Measurements from ENCODE around the gene ADGRA1.
"Not testable (repeated sequence)": the region's sequence is repeated elsewhere in the genome, so short reads cannot be mapped to it uniquely, and the experiment has no call there.

The ADGRA1 gene

DNA sequence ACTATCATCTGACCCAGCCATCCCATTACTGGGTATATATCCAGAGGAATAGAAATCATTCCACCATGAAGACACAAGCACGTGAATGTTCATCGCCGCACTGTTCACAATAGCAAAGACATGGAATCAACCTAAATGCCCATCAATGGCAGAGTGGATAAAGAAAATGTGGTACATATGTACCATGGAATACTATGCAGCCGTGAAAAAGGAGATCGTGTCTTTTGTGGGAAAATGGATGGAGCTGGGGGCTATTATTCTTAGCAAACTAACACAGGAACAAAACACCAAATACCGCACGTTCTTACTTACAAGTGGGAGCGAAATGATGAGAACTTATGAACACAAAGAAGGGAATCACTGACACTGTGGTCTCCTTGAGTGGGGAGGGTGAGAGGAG is 62.5 kb downstream of the ADGRA1 start:
- H3K4me3 ChIP-seq (ENCODE audit: low read length): no peak overlapping the region
- no peak overlapping the region for H3K4me2 ChIP-seq (ENCODE audit: low read length)
- H2AFZ ChIP-seq (ENCODE audit: low read depth, low read length): no peak overlapping the region
- no peak overlapping the region for H3K27ac ChIP-seq (ENCODE audit: low read length)
- H3K36me3 ChIP-seq (replicated peaks; ENCODE audit: low read depth, low read length): no peaks in the 10 kb centered on the region
- H3K9me3 ChIP-seq (ENCODE audit: insufficient read depth, low read length): no peaks in the 10 kb centered on the region
- no peaks in the 10 kb centered on the region for H4K20me1 ChIP-seq (ENCODE audit: insufficient read depth, low read length)
- no peaks in the 10 kb centered on the region for H3K79me2 ChIP-seq (ENCODE audit: low read length)
- H3K9ac ChIP-seq (ENCODE audit: low read length): no peak overlapping the region
- no peaks in the 10 kb centered on the region for H3K27me3 ChIP-seq (ENCODE audit: low read depth, low read length)
- no peaks in the 10 kb centered on the region for H3K4me1 ChIP-seq (ENCODE audit: low read length)
- TF ChIP-seq EZH2phosphoT487 (IDR thresholded peaks at IDR 0.05; ENCODE audit: low read depth): no peak
- TF ChIP-seq, protein P1, sequence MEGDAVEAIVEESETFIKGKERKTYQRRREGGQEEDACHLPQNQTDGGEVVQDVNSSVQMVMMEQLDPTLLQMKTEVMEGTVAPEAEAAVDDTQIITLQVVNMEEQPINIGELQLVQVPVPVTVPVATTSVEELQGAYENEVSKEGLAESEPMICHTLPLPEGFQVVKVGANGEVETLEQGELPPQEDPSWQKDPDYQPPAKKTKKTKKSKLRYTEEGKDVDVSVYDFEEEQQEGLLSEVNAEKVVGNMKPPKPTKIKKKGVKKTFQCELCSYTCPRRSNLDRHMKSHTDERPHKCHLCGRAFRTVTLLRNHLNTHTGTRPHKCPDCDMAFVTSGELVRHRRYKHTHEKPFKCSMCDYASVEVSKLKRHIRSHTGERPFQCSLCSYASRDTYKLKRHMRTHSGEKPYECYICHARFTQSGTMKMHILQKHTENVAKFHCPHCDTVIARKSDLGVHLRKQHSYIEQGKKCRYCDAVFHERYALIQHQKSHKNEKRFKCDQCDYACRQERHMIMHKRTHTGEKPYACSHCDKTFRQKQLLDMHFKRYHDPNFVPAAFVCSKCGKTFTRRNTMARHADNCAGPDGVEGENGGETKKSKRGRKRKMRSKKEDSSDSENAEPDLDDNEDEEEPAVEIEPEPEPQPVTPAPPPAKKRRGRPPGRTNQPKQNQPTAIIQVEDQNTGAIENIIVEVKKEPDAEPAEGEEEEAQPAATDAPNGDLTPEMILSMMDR (IDR thresholded peaks at IDR 0.05; ENCODE audit: low read depth, low read length): no peak

DNA sequence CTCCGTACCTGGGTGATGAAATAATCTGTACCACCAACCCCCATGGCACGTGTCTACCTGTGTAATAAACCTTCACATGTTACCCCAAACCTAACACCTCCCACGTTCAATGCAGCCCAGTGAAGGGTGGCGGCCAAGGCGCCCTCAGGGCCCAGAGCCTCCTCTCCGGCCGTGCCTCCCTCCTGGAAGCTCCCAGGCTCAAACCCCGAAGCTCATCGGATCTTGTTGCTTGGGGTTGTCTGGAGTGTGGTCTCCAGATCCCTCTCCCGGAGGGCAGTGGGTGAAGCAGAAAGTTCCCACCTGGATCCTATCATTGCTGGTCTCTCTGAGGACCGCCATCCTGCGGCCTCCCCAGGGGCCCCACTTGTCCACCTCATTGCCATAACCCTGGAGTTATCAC is 62.9 kb downstream of the ADGRA1 start:
- Histone ChIP-seq H4K20me1 (ENCODE audit: insufficient read depth, low read length) (no peaks in the 10 kb centered on the region), H3K4me2 (ENCODE audit: low read length) (no peak overlapping the region), H3K79me2 (ENCODE audit: low read length) (no peaks in the 10 kb centered on the region), H2AFZ (ENCODE audit: low read depth, low read length) (no peak overlapping the region), H3K9me3 (ENCODE audit: insufficient read depth, low read length) (no peaks in the 10 kb centered on the region), H3K27me3 (ENCODE audit: low read depth, low read length) (no peaks in the 10 kb centered on the region), H3K9ac (ENCODE audit: low read length) (no peak overlapping the region), H3K27ac (ENCODE audit: low read length) (no peak overlapping the region), H3K4me3 (ENCODE audit: low read length) (no peak overlapping the region), H3K36me3 (replicated peaks; ENCODE audit: low read depth, low read length) (no peaks in the 10 kb centered on the region), H3K4me1 (ENCODE audit: low read length) (no peaks in the 10 kb centered on the region)
- TF ChIP-seq, protein P1 (IDR thresholded peaks at IDR 0.05; ENCODE audit: low read depth, low read length): no peak

DNA sequence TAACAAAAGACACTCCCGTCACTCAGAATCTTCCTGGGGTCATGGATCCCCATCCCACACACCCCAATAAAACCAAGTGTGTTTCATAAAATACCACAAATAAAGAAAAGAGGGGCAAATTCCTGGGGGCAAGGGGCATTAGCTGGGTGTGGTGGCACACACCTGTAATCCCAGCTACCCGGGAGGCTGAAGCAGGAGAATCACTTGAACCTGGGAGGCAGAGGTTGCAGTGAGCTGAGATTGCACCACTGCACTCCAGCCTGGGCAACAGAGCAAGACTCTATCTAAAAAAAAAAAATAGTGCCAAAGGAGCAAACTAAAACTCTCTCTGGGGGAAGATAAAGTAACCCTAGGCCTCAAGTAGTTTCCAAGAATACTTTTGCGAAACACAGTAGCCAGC is 63.3 kb downstream of the ADGRA1 start:
- not testable (repeated sequence) for H3K4me3 ChIP-seq (ENCODE audit: low read length); H3K4me1 ChIP-seq (ENCODE audit: low read length); H3K27ac ChIP-seq (ENCODE audit: low read length); H3K36me3 ChIP-seq (replicated peaks; ENCODE audit: low read depth, low read length); H3K9me3 ChIP-seq (ENCODE audit: insufficient read depth, low read length); H3K4me2 ChIP-seq (ENCODE audit: low read length); H4K20me1 ChIP-seq (ENCODE audit: insufficient read depth, low read length); H3K27me3 ChIP-seq (ENCODE audit: low read depth, low read length); H3K9ac ChIP-seq (ENCODE audit: low read length); H2AFZ ChIP-seq (ENCODE audit: low read depth, low read length); H3K79me2 ChIP-seq (ENCODE audit: low read length)

DNA sequence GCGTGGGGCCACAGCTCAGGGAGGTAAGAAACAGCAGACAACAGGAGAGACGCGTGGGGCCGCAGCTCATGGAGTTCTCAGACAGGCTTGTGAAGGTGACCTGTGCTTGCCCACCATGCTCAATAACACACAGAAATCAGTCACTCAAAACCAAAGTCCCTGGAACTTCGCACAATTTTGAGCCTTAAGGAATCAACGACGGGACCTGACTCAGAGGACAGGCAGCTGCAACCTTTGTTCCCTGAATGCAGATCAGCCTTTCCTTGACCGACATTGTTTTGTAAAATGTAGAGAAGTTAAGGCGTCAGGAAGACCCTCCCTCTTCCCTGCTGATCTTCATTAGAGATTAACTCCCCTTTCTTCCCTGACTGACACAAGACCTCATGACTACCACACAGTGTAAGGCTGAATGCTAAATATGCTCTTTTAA is 63.8 kb downstream of the ADGRA1 start:
- Histone ChIP-seq H3K79me2 (ENCODE audit: low read length) (no peaks in the 10 kb centered on the region), H3K27ac (ENCODE audit: low read length) (no peak overlapping the region), H2AFZ (ENCODE audit: low read depth, low read length) (no peak overlapping the region), H3K9ac (ENCODE audit: low read length) (no peak overlapping the region), H3K27me3 (ENCODE audit: low read depth, low read length) (no peaks in the 10 kb centered on the region), H4K20me1 (ENCODE audit: insufficient read depth, low read length) (no peaks in the 10 kb centered on the region), H3K4me3 (ENCODE audit: low read length) (no peak overlapping the region), H3K9me3 (ENCODE audit: insufficient read depth, low read length) (no peaks in the 10 kb centered on the region), H3K4me1 (ENCODE audit: low read length) (no peaks in the 10 kb centered on the region), H3K4me2 (ENCODE audit: low read length) (no peak overlapping the region), H3K36me3 (replicated peaks; ENCODE audit: low read depth, low read length) (no peaks in the 10 kb centered on the region)
- TF ChIP-seq EZH2phosphoT487 (IDR thresholded peaks at IDR 0.05; ENCODE audit: low read depth): no peak
- TF ChIP-seq, protein P1 (IDR thresholded peaks at IDR 0.05; ENCODE audit: low read depth, low read length): no peak

DNA sequence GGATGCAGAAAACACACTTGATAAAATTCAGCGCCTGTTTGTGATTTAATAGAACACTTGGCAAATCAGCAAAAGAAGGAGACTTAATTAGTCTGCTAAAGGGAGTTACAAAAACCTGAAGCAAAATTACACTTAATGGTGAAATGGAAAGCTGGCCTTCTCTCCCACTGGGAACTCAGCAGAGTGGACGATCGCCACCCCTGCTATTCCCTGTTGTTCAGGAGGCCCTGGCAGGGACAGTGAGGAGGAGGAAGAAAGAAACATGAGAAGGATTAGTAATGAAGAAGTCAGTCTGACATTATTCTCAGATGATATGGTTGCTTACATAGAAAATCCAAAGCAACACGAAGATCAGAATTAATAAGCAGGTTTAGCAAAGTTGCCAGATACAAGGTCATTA is 66.7 kb downstream of the ADGRA1 start:
- H3K4me1 ChIP-seq (ENCODE audit: low read length): no peaks in the 10 kb centered on the region
- no peak for TF ChIP-seq EZH2phosphoT487 (IDR thresholded peaks at IDR 0.05; ENCODE audit: low read depth)
- TF ChIP-seq, protein P1 (IDR thresholded peaks at IDR 0.05; ENCODE audit: low read depth, low read length): no peak
- H3K27me3 ChIP-seq (ENCODE audit: low read depth, low read length): no peaks in the 10 kb centered on the region
- no peaks in the 10 kb centered on the region for H3K79me2 ChIP-seq (ENCODE audit: low read length)
- H3K4me3 ChIP-seq (ENCODE audit: low read length): no peak overlapping the region
- H2AFZ ChIP-seq (ENCODE audit: low read depth, low read length): no peak overlapping the region
- no peaks in the 10 kb centered on the region for H3K36me3 ChIP-seq (replicated peaks; ENCODE audit: low read depth, low read length)
- no peaks in the 10 kb centered on the region for H4K20me1 ChIP-seq (ENCODE audit: insufficient read depth, low read length)
- no peak overlapping the region for H3K9ac ChIP-seq (ENCODE audit: low read length)
- H3K9me3 ChIP-seq (ENCODE audit: insufficient read depth, low read length): no peaks in the 10 kb centered on the region
- no peak overlapping the region for H3K4me2 ChIP-seq (ENCODE audit: low read length)
- no peak overlapping the region for H3K27ac ChIP-seq (ENCODE audit: low read length)
